ENCODE measurements around the gene CLEC10A.
"Not testable (repeated sequence)": the region's sequence is repeated elsewhere in the genome, so short reads cannot be mapped to it uniquely, and the experiment has no call there.

CLEC10A gene

GRCh38 chr17:7107795-7108559, 27.9 kb upstream of the CLEC10A start:
- DNase-seq = no peak

- DNase-seq = no peak
Observed at GRCh38 chr17:7107012-7107754, 27.1 kb upstream of the CLEC10A start.

- DNase-seq = no peak
Observed at GRCh38 chr17:7102421-7102820, 22.4 kb upstream of the CLEC10A start.

GRCh38 chr17:7101531-7101930, 21.5 kb upstream of the CLEC10A start:
- no peak for DNase-seq

GRCh38 chr17:7100641-7101379, 20.8 kb upstream of the CLEC10A start:
- not testable (repeated sequence) for DNase-seq

GRCh38 chr17:7098802-7099459, 18.9 kb upstream of the CLEC10A start:
- no peak for DNase-seq

GRCh38 chr17:7097940-7098339, 17.9 kb upstream of the CLEC10A start:
- no peak for DNase-seq

GRCh38 chr17:7095625-7096024, 15.6 kb upstream of the CLEC10A start:
- no peak for DNase-seq

GRCh38 chr17:7094652-7095019, 14.6 kb upstream of the CLEC10A start:
- DNase-seq = no peak

GRCh38 chr17:7091311-7092005, 11.4 kb upstream of the CLEC10A start:
- not testable (repeated sequence) for DNase-seq

- not testable (repeated sequence) for DNase-seq
Observed at GRCh38 chr17:7089570-7089969, 9.5 kb upstream of the CLEC10A start.

- DNase-seq = not testable (repeated sequence)
Observed at GRCh38 chr17:7088442-7088841, 8.4 kb upstream of the CLEC10A start.

GRCh38 chr17:7084088-7084487, 4.0 kb upstream of the CLEC10A start:
- DNase-seq = no peak

- DNase-seq = no peak
Observed at GRCh38 chr17:7083592-7083991, 3.5 kb upstream of the CLEC10A start.

GRCh38 chr17:7081341-7082062, 1.5 kb upstream of the CLEC10A start:
- no peak for DNase-seq

GRCh38 chr17:7080456-7081041, 498 bp upstream of the CLEC10A start:
- DNase-seq = no peak

- DNase-seq = no peak
Observed at GRCh38 chr17:7078711-7079110, 1.3 kb downstream of the CLEC10A start.

GRCh38 chr17:7077911-7078546, 2.0 kb downstream of the CLEC10A start:
- DNase-seq = no peak

- no peak for DNase-seq
Observed at GRCh38 chr17:7074931-7075330, 5.1 kb downstream of the CLEC10A start.

- DNase-seq = no peak
Observed at GRCh38 chr17:7072406-7072805, 7.6 kb downstream of the CLEC10A start.

GRCh38 chr17:7070712-7071111, 9.3 kb downstream of the CLEC10A start:
- no peak for DNase-seq
